Measurements from ENCODE around the gene PTGFR.

Gene PTGFR

GRCh38 chr1:78587211-78587610, 96.4 kb downstream of the PTGFR start:
- DNase-seq (ENCODE audit: low read depth in 2 of 2): no peak

All from stimulated activated CD8-positive, alpha-beta memory T cell treated with anti-CD3 and anti-CD28 coated beads, Interleukin-15, amount 100 ng/mL, for 48 hours (primary cell).